GM12892 (cell line): ENCODE data around the gene JAKMIP1.

Experiments used
- POLR2A ChIP-seq: IDR thresholded peaks from 2 replicates; pipeline ENCODE4 v1.6.1; 2011; ENCODE audit warnings: low read depth, low read length, control low read depth
- POLR2AphosphoS5 ChIP-seq: IDR thresholded peaks from 2 replicates; pipeline ENCODE4 v1.6.1; 2011; ENCODE audit warnings: low read depth, low read length, control low read depth
- TAF1 ChIP-seq: IDR thresholded peaks from 2 replicates; pipeline ENCODE4 v1.6.1; 2011; ENCODE audit warnings: low read depth, mild to moderate bottlenecking, control low read depth, low read length, borderline replicate concordance

DNA sequence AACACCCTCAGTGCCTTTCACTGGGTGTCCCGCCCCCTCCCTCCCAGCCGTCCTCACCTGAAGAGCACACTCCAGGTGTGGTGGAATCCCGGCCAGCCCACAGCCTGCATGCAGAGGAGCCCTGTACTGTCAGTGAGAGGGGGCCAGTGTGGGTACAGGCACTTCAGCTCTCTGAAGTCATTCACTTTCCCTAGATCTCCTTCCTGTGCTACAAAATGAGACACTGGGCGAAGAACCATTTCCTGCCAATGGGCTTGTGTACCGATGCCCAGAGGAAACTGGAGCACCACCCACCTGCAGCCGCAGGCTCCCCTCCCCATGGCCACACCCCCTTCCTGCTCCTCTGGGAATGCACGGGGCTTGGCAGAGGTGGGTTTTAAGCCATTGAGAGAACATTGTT is 108.2 kb downstream of the JAKMIP1 start:
- TF ChIP-seq POLR2AphosphoS5: no peak
- no peak for TF ChIP-seq TAF1
- no peak for TF ChIP-seq POLR2A
